Adrenal gland (tissue), 5 donors: Measurements from ENCODE around the gene INIP.

ENCODE experiments used
- POLR2A ChIP-seq, 2 donors: fragments of 450-650 bp; IDR thresholded peaks; one replicate each; pipeline ENCODE4 v1.6.1; 2017; ENCODE audit warnings: antibody characterized with exemption in 2 of 2, mild to moderate bottlenecking in 2 of 2, moderate library complexity in 1 of 2
- TF ChIP-seq, protein P1 (sequence below), 6 experiments: fragments of 450-650 bp in 4 of 6; fragments of 200-600 bp in 2 of 6; sonication (generic) in 1 of 6; IDR thresholded peaks; 1 replicate in 5 of 6; 2 replicates in 1 of 6; pipeline versions ENCODE4 v1.5.1 to v1.8.0; 2016 to 2021; ENCODE audit warnings: antibody characterized with exemption in 6 of 6, mild to moderate bottlenecking in 2 of 6, moderate library complexity in 1 of 6
- donor health status: DM: no; HTN: no; CAD: no.

DNA sequence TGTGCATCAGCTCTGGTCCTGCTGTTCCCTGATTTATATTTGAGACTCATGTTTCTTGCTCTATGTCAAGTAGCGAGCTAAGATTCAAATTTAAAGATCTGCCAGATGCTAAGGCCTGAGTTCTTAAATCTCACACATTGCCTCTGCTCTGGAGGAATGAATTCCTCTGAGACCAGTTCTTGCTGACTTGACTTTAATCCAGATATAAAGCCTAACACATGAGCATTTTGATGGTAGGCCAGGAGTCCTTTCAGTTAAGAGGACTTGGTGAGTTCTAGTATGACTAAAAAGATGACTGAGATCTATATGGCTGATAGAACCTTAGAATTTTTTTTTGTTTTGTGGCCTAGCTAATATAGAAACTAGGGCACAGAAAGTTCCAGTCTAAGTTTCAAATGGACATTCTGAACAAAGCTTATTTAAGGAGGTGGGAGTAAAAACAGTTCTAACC lies 1.3 kb upstream of the INIP start:
- TF ChIP-seq, protein P1, sequence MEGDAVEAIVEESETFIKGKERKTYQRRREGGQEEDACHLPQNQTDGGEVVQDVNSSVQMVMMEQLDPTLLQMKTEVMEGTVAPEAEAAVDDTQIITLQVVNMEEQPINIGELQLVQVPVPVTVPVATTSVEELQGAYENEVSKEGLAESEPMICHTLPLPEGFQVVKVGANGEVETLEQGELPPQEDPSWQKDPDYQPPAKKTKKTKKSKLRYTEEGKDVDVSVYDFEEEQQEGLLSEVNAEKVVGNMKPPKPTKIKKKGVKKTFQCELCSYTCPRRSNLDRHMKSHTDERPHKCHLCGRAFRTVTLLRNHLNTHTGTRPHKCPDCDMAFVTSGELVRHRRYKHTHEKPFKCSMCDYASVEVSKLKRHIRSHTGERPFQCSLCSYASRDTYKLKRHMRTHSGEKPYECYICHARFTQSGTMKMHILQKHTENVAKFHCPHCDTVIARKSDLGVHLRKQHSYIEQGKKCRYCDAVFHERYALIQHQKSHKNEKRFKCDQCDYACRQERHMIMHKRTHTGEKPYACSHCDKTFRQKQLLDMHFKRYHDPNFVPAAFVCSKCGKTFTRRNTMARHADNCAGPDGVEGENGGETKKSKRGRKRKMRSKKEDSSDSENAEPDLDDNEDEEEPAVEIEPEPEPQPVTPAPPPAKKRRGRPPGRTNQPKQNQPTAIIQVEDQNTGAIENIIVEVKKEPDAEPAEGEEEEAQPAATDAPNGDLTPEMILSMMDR (IDR thresholded peaks at IDR 0.05), result no peak
- TF ChIP-seq POLR2A (IDR thresholded peaks at IDR 0.05), result no peak
